Bronchial epithelial cell (primary cell): ENCODE measurements around the gene SPANXA1. TPM values are rescaled to one million over a fixed set of nuclear protein-coding genes. Genes with fewer than 3 reads are reported as not detected.
"Not testable (repeated sequence)": the region's sequence is repeated elsewhere in the genome, so short reads cannot be mapped to it uniquely, and the experiment has no call there.

ENCODE experiments used
- DNase-seq: peaks from one replicate; pipeline ENCODE4 v3.0.0-alpha.2; 2010; ENCODE audit warnings: low read depth
- FAIRE-seq: peaks from 2 replicates; lab custom pipeline; 2011; peaks lifted over from hg19 to GRCh38; lab: Jason Lieb, UNC
- H3K27me3 ChIP-seq: 2 replicates; pipeline ENCODE4 v1.5.1; 2011; ENCODE audit warnings: low read length; ENCODE audit not compliant: control insufficient read depth, insufficient read depth
- H3K36me3 ChIP-seq: 2 replicates; pipeline ENCODE4 v1.5.1; 2011; ENCODE audit warnings: low read length; ENCODE audit not compliant: control insufficient read depth, insufficient read depth
- H3K4me3 ChIP-seq: 2 replicates; pipeline ENCODE4 v1.5.1; 2011; ENCODE audit warnings: mild to moderate bottlenecking, low read depth, low read length, control low read depth
- CTCF ChIP-seq: IDR thresholded peaks from 2 replicates; pipeline ENCODE4 v1.5.1; 2011; ENCODE audit warnings: mild to moderate bottlenecking, moderate library complexity, low read length, control low read depth, inconsistent platforms; ENCODE audit not compliant: insufficient read depth, severe bottlenecking
- total RNA-seq: library from RNA; depleted of rRNA; stranded (reverse); fragments of >200 nt; gene quantifications from 2 replicates; pipeline ENCODE4 v1.2.1, GENCODE V29; 2014

The SPANXA1 gene
- total RNA-seq, result not detected in 2 replicates

GRCh38 chrX:141584638-141585037 lies at the start of gene SPANXA1:
SPANXA1 (minus strand) TSS chrX:141584738; CDS start chrX:141584678, 60 bp downstream.
- DNase-seq, H3K4me3 ChIP-seq, FAIRE-seq, H3K27me3 ChIP-seq, H3K36me3 ChIP-seq: not testable (repeated sequence)

GRCh38 chrX:141632124-141632523 lies 47.6 kb upstream of the SPANXA1 start:
- Histone ChIP-seq H3K27me3 (no peaks in the 10 kb centered on the region), H3K4me3 (no peak overlapping the region), H3K36me3 (no peaks in the 10 kb centered on the region)
- FAIRE-seq (no peak), DNase-seq (no peak)
- TF ChIP-seq CTCF, result no peak

- no peak for TF ChIP-seq CTCF
Measured at GRCh38 chrX:141619336-141619735, 34.8 kb upstream of the SPANXA1 start.

GRCh38 chrX:141609111-141609510 lies 24.6 kb upstream of the SPANXA1 start:
- DNase-seq, result no peak
- no peaks in the 10 kb centered on the region for H3K27me3 ChIP-seq

More at GRCh38 chrX:141619336-141619735, 34.8 kb upstream of the SPANXA1 start:
- no peak for FAIRE-seq
- no peaks in the 10 kb centered on the region for H3K27me3 ChIP-seq
- H3K36me3 ChIP-seq, result no peaks in the 10 kb centered on the region
- DNase-seq, result no peak
- H3K4me3 ChIP-seq, result no peak overlapping the region

GRCh38 chrX:141589408-141589807 lies 4.9 kb upstream of the SPANXA1 start, which contains the start of gene SPANXA2:
SPANXA2 (plus strand) TSS chrX:141589708; CDS start chrX:141589768, 60 bp downstream.
- H3K4me3 ChIP-seq, H3K36me3 ChIP-seq, H3K27me3 ChIP-seq, FAIRE-seq, DNase-seq: not testable (repeated sequence)

More at GRCh38 chrX:141609111-141609510, 24.6 kb upstream of the SPANXA1 start:
- Histone ChIP-seq H3K36me3 (no peaks in the 10 kb centered on the region), H3K4me3 (no peak overlapping the region)
- TF ChIP-seq CTCF, result no peak
- no peak for FAIRE-seq

- not testable (repeated sequence) for H3K36me3 ChIP-seq, FAIRE-seq, H3K4me3 ChIP-seq, H3K27me3 ChIP-seq, DNase-seq
Measured at GRCh38 chrX:141542551-141542950, 42.0 kb downstream of the SPANXA1 start.

Other genes with a start within 250 kb of the SPANXA1 start
- not detected in 2 replicates for gene SPANXA2, start 5.0 kb upstream of the SPANXA1 start, total RNA-seq
- gene SPANXD, start 114.0 kb upstream of the SPANXA1 start, total RNA-seq, result not detected in 2 replicates